WTC11 (cell line): ENCODE results near the gene ASTN2. TPM values are rescaled to one million over a fixed set of nuclear protein-coding genes. Genes with fewer than 3 reads are reported as not detected.

Experiments
- ATAC-seq: fragments of 200-7000 bp; cut with Tn5 transposase; 2 replicates; pipeline ENCODE4 v1.10.0; 2021; ENCODE audit warnings: mild to moderate bottlenecking, moderate library complexity
- CTCF ChIA-PET: fragments of 300-600 bp; sonication (Branson Sonifier 250); formaldehyde crosslinking; loops from one replicate; lab custom pipeline; 2021; ENCODE audit warnings: antibody characterized with exemption; lab: Charles Lee
- POLR2A ChIA-PET: fragments of 350-600 bp; sonication (Branson Sonifier 250); formaldehyde crosslinking; loops from one replicate; lab custom pipeline; 2021; ENCODE audit warnings: antibody characterized with exemption; lab: Charles Lee
- DNase-seq: peaks from one replicate; pipeline ENCODE4 v3.0.0; 2021; ENCODE audit warnings: low spot score
- H3K27ac Mint-ChIP-seq: 2 replicates; pipeline ENCODE4 v1.8.0; 2021; ENCODE audit warnings: mixed read lengths
- H3K27me3 Mint-ChIP-seq: 2 replicates; pipeline ENCODE4 v1.8.0; 2021; ENCODE audit warnings: low read depth, mild to moderate bottlenecking, moderate library complexity, mixed read lengths
- H3K36me3 Mint-ChIP-seq: 2 replicates; pipeline ENCODE4 v1.8.0; 2021; ENCODE audit warnings: mixed read lengths
- H3K4me1 Mint-ChIP-seq: 2 replicates; pipeline ENCODE4 v1.8.0; 2022; ENCODE audit warnings: mixed read lengths
- H3K4me3 Mint-ChIP-seq: 2 replicates; pipeline ENCODE4 v1.8.0; 2021; ENCODE audit warnings: mild to moderate bottlenecking, moderate library complexity, mixed read lengths
- H3K9me3 Mint-ChIP-seq: 2 replicates; pipeline ENCODE4 v1.8.0; 2021; ENCODE audit warnings: mixed read lengths
- ATF1 ChIP-seq: sonication (generic); formaldehyde crosslinking; IDR thresholded peaks from 2 replicates; pipeline ENCODE4 v1.8.1; 2023; ENCODE audit warnings: mild to moderate bottlenecking, moderate library complexity, missing genetic modification reagents
- CDX4 ChIP-seq: fragments of 250-450 bp; sonication (Bioruptor Pico); IDR thresholded peaks from 2 replicates; pipeline ENCODE4 v1.9.0; 2021; ENCODE audit warnings: moderate library complexity, mild to moderate bottlenecking, inconsistent platforms, borderline replicate concordance
- CREM ChIP-seq: sonication (generic); formaldehyde crosslinking; IDR thresholded peaks from 2 replicates; pipeline ENCODE4 v1.8.1; 2022; ENCODE audit warnings: mild to moderate bottlenecking, missing genetic modification reagents, moderate library complexity
- ELF4 ChIP-seq: sonication (generic); formaldehyde crosslinking; IDR thresholded peaks from 2 replicates; pipeline ENCODE4 v1.8.1; 2022; ENCODE audit warnings: low read depth, mild to moderate bottlenecking, moderate library complexity, missing genetic modification reagents
- EMX1 ChIP-seq: fragments of 250-450 bp; sonication (Bioruptor Pico); IDR thresholded peaks from 2 replicates; pipeline ENCODE4 v1.8.0; 2021; ENCODE audit warnings: mild to moderate bottlenecking
- FOXP4 ChIP-seq: sonication (generic); formaldehyde crosslinking; IDR thresholded peaks from 2 replicates; pipeline ENCODE4 v1.8.0; 2022; ENCODE audit warnings: mild to moderate bottlenecking, missing genetic modification reagents
- GABPB1 ChIP-seq: sonication (generic); formaldehyde crosslinking; IDR thresholded peaks from 2 replicates; pipeline ENCODE4 v1.8.1; 2023; ENCODE audit warnings: mild to moderate bottlenecking, missing genetic modification reagents
- GTF2I ChIP-seq: fragments of 250-450 bp; sonication (Bioruptor Pico); conservative IDR thresholded peaks from 2 replicates; pipeline ENCODE4 v1.4.0; 2021; ENCODE audit warnings: mild to moderate bottlenecking
- HMGA2 ChIP-seq: fragments of 250-450 bp; sonication (Bioruptor Pico); IDR thresholded peaks from 2 replicates; pipeline ENCODE4 v1.4.0; 2021; ENCODE audit warnings: mild to moderate bottlenecking, moderate library complexity
- RELA ChIP-seq: sonication (generic); formaldehyde crosslinking; IDR thresholded peaks from 2 replicates; pipeline ENCODE4 v1.8.1; 2022; ENCODE audit warnings: missing genetic modification reagents, mild to moderate bottlenecking, borderline replicate concordance
- TP53 ChIP-seq: sonication (generic); formaldehyde crosslinking; IDR thresholded peaks from 2 replicates; pipeline ENCODE4 v1.8.1; 2023; ENCODE audit warnings: mild to moderate bottlenecking, missing genetic modification reagents
- ZBTB21 ChIP-seq: sonication (generic); formaldehyde crosslinking; IDR thresholded peaks from 2 replicates; pipeline ENCODE4 v1.8.1; 2023; ENCODE audit warnings: mild to moderate bottlenecking, missing genetic modification reagents, borderline replicate concordance
- ZNF121 ChIP-seq: sonication (generic); formaldehyde crosslinking; IDR thresholded peaks from 2 replicates; pipeline ENCODE4 v1.8.0; 2023; ENCODE audit warnings: missing genetic modification reagents
- ZNF263 ChIP-seq: sonication (generic); formaldehyde crosslinking; IDR thresholded peaks from 2 replicates; pipeline ENCODE4 v1.8.1; 2022; ENCODE audit warnings: low read depth, mild to moderate bottlenecking, moderate library complexity, missing genetic modification reagents
- ZNF396 ChIP-seq: fragments of 250-450 bp; sonication (Bioruptor Pico); IDR thresholded peaks from 2 replicates; pipeline ENCODE4 v1.8.0; 2021; ENCODE audit warnings: mild to moderate bottlenecking, moderate library complexity, borderline replicate concordance
- ZNF416 ChIP-seq: fragments of 250-450 bp; sonication (Bioruptor Pico); IDR thresholded peaks from 2 replicates; pipeline ENCODE4 v1.9.0; 2021; ENCODE audit warnings: mild to moderate bottlenecking, inconsistent platforms
- ZNF671 ChIP-seq: fragments of 250-450 bp; sonication (Bioruptor Pico); IDR thresholded peaks from 2 replicates; pipeline ENCODE4 v1.8.0; 2021; ENCODE audit warnings: mild to moderate bottlenecking
- total RNA-seq: library from RNA; stranded (reverse); gene quantifications from 3 replicates; pipeline ENCODE4 v1.2.3, GENCODE V29; 2021
- TF ChIP-seq, protein P1 (sequence below): fragments of 250-450 bp; sonication (Bioruptor Pico); IDR thresholded peaks from 2 replicates; pipeline ENCODE4 v1.9.0; 2021; ENCODE audit warnings: mild to moderate bottlenecking
- TF ChIP-seq, protein P2 (sequence below): sonication (generic); formaldehyde crosslinking; IDR thresholded peaks from 2 replicates; pipeline ENCODE4 v1.8.1; 2023; ENCODE audit warnings: mild to moderate bottlenecking, missing genetic modification reagents, moderate library complexity
- TF ChIP-seq, protein P3 (sequence below): sonication (generic); formaldehyde crosslinking; IDR thresholded peaks from 2 replicates; pipeline ENCODE4 v1.8.1; 2022; ENCODE audit warnings: low read depth, missing genetic modification reagents, borderline replicate concordance
- TF ChIP-seq, protein P4 (sequence below): sonication (generic); formaldehyde crosslinking; IDR thresholded peaks from 2 replicates; pipeline ENCODE4 v1.8.0; 2022; ENCODE audit warnings: missing genetic modification reagents

ASTN2 gene
- total RNA-seq, 1 experiment from 2014 or later, result 16.2 TPM

DNA sequence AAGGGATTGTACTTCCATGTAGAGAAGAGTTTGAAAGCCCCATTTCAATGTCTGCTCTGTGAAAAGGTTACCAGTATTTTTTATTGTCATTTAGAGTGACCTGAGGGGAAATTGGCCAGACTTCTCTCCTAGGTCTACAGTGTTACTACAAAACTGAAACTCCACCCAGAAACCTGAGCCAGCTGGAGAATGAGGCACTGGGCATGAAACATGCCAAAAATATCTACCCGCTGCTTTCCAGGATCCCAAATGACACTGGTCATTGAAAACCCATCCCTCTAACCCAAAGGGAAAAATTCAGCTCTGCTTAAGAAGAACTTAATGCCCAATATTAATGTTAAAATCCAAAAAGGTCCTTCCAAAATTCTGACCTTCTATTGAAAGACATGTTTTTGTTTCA, 826.9 kb downstream of the ASTN2 start (continued):
- TF ChIP-seq CDX4 (CRISPR knock-in tag) (no peak), HMGA2 (CRISPR knock-in tag) (no peak), GTF2I (no peak), ZNF263 (CRISPR knock-in tag) (no peak), ZNF671 (CRISPR knock-in tag) (no peak), TP53 (CRISPR knock-in tag) (no peak), ZNF396 (no peak)
- TF ChIP-seq, protein P1, sequence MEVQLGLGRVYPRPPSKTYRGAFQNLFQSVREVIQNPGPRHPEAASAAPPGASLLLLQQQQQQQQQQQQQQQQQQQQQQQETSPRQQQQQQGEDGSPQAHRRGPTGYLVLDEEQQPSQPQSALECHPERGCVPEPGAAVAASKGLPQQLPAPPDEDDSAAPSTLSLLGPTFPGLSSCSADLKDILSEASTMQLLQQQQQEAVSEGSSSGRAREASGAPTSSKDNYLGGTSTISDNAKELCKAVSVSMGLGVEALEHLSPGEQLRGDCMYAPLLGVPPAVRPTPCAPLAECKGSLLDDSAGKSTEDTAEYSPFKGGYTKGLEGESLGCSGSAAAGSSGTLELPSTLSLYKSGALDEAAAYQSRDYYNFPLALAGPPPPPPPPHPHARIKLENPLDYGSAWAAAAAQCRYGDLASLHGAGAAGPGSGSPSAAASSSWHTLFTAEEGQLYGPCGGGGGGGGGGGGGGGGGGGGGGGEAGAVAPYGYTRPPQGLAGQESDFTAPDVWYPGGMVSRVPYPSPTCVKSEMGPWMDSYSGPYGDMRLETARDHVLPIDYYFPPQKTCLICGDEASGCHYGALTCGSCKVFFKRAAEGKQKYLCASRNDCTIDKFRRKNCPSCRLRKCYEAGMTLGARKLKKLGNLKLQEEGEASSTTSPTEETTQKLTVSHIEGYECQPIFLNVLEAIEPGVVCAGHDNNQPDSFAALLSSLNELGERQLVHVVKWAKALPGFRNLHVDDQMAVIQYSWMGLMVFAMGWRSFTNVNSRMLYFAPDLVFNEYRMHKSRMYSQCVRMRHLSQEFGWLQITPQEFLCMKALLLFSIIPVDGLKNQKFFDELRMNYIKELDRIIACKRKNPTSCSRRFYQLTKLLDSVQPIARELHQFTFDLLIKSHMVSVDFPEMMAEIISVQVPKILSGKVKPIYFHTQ (CRISPR knock-in tag), result no peak

DNA sequence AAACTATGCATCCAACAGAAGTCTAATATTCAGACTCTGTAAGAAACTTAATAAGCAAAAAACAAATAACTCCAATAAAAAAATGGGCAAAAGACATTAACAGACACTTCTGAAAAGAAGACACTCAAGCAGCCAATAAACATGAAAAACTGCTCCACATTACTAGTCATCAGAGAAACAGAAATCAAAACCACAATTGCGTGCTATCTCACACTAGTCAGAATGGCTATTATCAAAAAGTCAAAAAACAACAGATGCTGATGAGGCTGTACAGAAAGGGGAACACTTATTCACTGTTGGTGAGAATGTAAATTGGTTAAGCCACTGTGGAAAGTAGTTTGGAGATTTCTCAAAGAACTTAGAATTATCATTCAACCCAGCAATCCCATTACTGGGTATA, 829.0 kb downstream of the ASTN2 start:
- ChIA-PET POLR2A (no interaction called here), CTCF (no interaction called here)
- TF ChIP-seq, protein P2, sequence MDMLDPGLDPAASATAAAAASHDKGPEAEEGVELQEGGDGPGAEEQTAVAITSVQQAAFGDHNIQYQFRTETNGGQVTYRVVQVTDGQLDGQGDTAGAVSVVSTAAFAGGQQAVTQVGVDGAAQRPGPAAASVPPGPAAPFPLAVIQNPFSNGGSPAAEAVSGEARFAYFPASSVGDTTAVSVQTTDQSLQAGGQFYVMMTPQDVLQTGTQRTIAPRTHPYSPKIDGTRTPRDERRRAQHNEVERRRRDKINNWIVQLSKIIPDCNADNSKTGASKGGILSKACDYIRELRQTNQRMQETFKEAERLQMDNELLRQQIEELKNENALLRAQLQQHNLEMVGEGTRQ (CRISPR knock-in tag), result no peak
- TF ChIP-seq CREM (CRISPR knock-in tag) (no peak), ELF4 (CRISPR knock-in tag) (no peak), EMX1 (CRISPR knock-in tag) (no peak), ZBTB21 (CRISPR knock-in tag) (no peak), ATF1 (no peak), TP53 (CRISPR knock-in tag) (no peak), ZNF416 (CRISPR knock-in tag) (no peak), FOXP4 (CRISPR knock-in tag) (no peak), GABPB1 (CRISPR knock-in tag) (no peak), ZNF263 (CRISPR knock-in tag) (no peak), RELA (CRISPR knock-in tag) (no peak), ZNF121 (CRISPR knock-in tag) (no peak)
- TF ChIP-seq, protein P3, sequence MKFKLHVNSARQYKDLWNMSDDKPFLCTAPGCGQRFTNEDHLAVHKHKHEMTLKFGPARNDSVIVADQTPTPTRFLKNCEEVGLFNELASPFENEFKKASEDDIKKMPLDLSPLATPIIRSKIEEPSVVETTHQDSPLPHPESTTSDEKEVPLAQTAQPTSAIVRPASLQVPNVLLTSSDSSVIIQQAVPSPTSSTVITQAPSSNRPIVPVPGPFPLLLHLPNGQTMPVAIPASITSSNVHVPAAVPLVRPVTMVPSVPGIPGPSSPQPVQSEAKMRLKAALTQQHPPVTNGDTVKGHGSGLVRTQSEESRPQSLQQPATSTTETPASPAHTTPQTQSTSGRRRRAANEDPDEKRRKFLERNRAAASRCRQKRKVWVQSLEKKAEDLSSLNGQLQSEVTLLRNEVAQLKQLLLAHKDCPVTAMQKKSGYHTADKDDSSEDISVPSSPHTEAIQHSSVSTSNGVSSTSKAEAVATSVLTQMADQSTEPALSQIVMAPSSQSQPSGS (CRISPR knock-in tag), result no peak
- TF ChIP-seq, protein P4, sequence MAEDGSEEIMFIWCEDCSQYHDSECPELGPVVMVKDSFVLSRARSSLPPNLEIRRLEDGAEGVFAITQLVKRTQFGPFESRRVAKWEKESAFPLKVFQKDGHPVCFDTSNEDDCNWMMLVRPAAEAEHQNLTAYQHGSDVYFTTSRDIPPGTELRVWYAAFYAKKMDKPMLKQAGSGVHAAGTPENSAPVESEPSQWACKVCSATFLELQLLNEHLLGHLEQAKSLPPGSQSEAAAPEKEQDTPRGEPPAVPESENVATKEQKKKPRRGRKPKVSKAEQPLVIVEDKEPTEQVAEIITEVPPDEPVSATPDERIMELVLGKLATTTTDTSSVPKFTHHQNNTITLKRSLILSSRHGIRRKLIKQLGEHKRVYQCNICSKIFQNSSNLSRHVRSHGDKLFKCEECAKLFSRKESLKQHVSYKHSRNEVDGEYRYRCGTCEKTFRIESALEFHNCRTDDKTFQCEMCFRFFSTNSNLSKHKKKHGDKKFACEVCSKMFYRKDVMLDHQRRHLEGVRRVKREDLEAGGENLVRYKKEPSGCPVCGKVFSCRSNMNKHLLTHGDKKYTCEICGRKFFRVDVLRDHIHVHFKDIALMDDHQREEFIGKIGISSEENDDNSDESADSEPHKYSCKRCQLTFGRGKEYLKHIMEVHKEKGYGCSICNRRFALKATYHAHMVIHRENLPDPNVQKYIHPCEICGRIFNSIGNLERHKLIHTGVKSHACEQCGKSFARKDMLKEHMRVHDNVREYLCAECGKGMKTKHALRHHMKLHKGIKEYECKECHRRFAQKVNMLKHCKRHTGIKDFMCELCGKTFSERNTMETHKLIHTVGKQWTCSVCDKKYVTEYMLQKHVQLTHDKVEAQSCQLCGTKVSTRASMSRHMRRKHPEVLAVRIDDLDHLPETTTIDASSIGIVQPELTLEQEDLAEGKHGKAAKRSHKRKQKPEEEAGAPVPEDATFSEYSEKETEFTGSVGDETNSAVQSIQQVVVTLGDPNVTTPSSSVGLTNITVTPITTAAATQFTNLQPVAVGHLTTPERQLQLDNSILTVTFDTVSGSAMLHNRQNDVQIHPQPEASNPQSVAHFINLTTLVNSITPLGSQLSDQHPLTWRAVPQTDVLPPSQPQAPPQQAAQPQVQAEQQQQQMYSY (CRISPR knock-in tag), result no peak
- DNase-seq (no peak), ATAC-seq (no peak)
- H3K27ac Mint-ChIP-seq, result no peak overlapping the region
- no peak overlapping the region for H3K4me3 Mint-ChIP-seq
- H3K4me1 Mint-ChIP-seq, result peaks cover 11% of the 10 kb centered on the region
- 0 out of 2 replicates have a peak, but pooled peaks cover 10% of the 10 kb centered on the region for H3K36me3 Mint-ChIP-seq
- H3K9me3 Mint-ChIP-seq, result peaks cover 20% of the 10 kb centered on the region
- H3K27me3 Mint-ChIP-seq, result no peaks in the 10 kb centered on the region
